Left colon (tissue), 2 donors: ENCODE data around the gene PCDHA12. TPM values are rescaled to one million over a fixed set of nuclear protein-coding genes. Genes with fewer than 3 reads are reported as not detected.
"Not testable (repeated sequence)": the region's sequence is repeated elsewhere in the genome, so short reads cannot be mapped to it uniquely, and the experiment has no call there.

ENCODE experiments used
- ATAC-seq: fragments of 200-7000 bp; cut with Tn5 transposase; one replicate; pipeline ENCODE4 v1.9.1; 2020; ENCODE audit warnings: mild to moderate bottlenecking, moderate library complexity
- DNase-seq, 2 donors: peaks; one replicate each; pipeline ENCODE4 v3.0.0-alpha.2; 2020
- intact Hi-C, 2 donors: fragments of 100-400 bp; cut with DNase I in 1 of 2; cut with micrococcal nuclease in 1 of 2; formaldehyde crosslinking; loops; one replicate each; pipeline versions ENCODE4 v1.11.2 to v1.14.0; 2022; cut with DNase I, micrococcal nuclease
- total RNA-seq, 2 donors: library from RNA; stranded (reverse); fragmentation: NEBNext Ultra II Directional; extraction: Animal tissue kit (Norgen Biotek cat#: 25700); gene quantifications; one replicate each; pipeline ENCODE4 v1.2.1, GENCODE V29; 2021
- donor health status: DM: no; HTN: no; CAD: no.
- donor health status: DM: yes; HTN: yes; CAD: no.

PCDHA12 gene
- total RNA-seq, 2 donors from 2014 or later: 0.08 to 0.18 TPM

GRCh38 chr5:140855772-140856674 lies 19.1 kb upstream of the PCDHA12 start, which contains the start of gene PCDHA10:
Gene PCDHA10 (plus strand): TSS chr5:140855897. CDS start chr5:140856049, 152 bp downstream.
- intact Hi-C loops: no loop called here
- ATAC-seq: no peak
- DNase-seq: no peak

GRCh38 chr5:140857177-140857986 lies 17.7 kb upstream of the PCDHA12 start:
- intact Hi-C loops: no loop called here
- no peak for ATAC-seq
- DNase-seq: no peak

- no peak for DNase-seq
- intact Hi-C loops: no loop called here
- no peak for ATAC-seq
These were observed 17.2 kb upstream of the PCDHA12 start for GRCh38 chr5:140857987-140858240.

- DNase-seq (no peak), ATAC-seq (no peak)
- intact Hi-C loops: no loop called here
These were observed 12.4 kb upstream of the PCDHA12 start for GRCh38 chr5:140862441-140863295.

GRCh38 chr5:140868721-140869554 lies 6.2 kb upstream of the PCDHA12 start, which contains the start of gene PCDHA11:
Gene PCDHA11 (plus strand): TSS chr5:140868957. CDS start chr5:140869104, 147 bp downstream.
- ATAC-seq (no peak), DNase-seq (no peak)
- intact Hi-C loops: no loop called here

- intact Hi-C loops: no loop called here
- ATAC-seq: no peak
- DNase-seq: no peak
These were observed 5.6 kb upstream of the PCDHA12 start for GRCh38 chr5:140869555-140869886.

- ATAC-seq (no peak), DNase-seq (no peak)
- intact Hi-C loops: no loop called here
These were observed 4.6 kb upstream of the PCDHA12 start for GRCh38 chr5:140870221-140871201.

GRCh38 chr5:140876541-140877261 lies 1.6 kb downstream of the PCDHA12 start:
- intact Hi-C loops, DNase-seq, ATAC-seq: not testable (repeated sequence)

- no peak for DNase-seq
- ATAC-seq: no peak
- intact Hi-C loops: no loop called here
These were observed 2.1 kb downstream of the PCDHA12 start for GRCh38 chr5:140877262-140877581.

- no peak for ATAC-seq
- no peak for DNase-seq
These were observed 6.9 kb downstream of the PCDHA12 start, which contains the start of gene PCDHA13 for GRCh38 chr5:140881889-140882590. Gene PCDHA13 (plus strand): TSS chr5:140882124. CDS start chr5:140882269, 145 bp downstream.

GRCh38 chr5:140882591-140882899 lies 7.4 kb downstream of the PCDHA12 start:
- ATAC-seq (no peak), DNase-seq (no peak)
- intact Hi-C loops: no loop called here

More at GRCh38 chr5:140881889-140882590, 6.9 kb downstream of the PCDHA12 start, which contains the start of gene PCDHA13:
- intact Hi-C loops: no loop called here

- ATAC-seq (no peak), DNase-seq (no peak)
- intact Hi-C loops: no loop called here
These were observed 8.3 kb downstream of the PCDHA12 start for GRCh38 chr5:140883373-140883772.

GRCh38 chr5:140883927-140884697 lies 9.0 kb downstream of the PCDHA12 start:
- intact Hi-C loops: no loop called here
- ATAC-seq (no peak), DNase-seq (no peak)

- no peak for ATAC-seq
- intact Hi-C loops: no loop called here
- DNase-seq: no peak
These were observed 41.2 kb downstream of the PCDHA12 start for GRCh38 chr5:140916325-140916724.

- intact Hi-C loops: loop anchor here in 1 of 2 donors (10.0 kb wide), 1 partner anchor 539 kb away; no protein-coding TSS in a partner anchor
- no peak for ATAC-seq
- no peak for DNase-seq
These were observed 48.5 kb downstream of the PCDHA12 start for GRCh38 chr5:140923601-140924000.
